NCI-H748 treated with DMSO at 0.1 percent for 48 hours (cell line): ENCODE results near the gene RFX3.

Experiments used
- DNase-seq: peaks from one replicate; lab custom pipeline; 2025; lab: John Stamatoyannopoulos, UW

The RFX3 gene

DNA sequence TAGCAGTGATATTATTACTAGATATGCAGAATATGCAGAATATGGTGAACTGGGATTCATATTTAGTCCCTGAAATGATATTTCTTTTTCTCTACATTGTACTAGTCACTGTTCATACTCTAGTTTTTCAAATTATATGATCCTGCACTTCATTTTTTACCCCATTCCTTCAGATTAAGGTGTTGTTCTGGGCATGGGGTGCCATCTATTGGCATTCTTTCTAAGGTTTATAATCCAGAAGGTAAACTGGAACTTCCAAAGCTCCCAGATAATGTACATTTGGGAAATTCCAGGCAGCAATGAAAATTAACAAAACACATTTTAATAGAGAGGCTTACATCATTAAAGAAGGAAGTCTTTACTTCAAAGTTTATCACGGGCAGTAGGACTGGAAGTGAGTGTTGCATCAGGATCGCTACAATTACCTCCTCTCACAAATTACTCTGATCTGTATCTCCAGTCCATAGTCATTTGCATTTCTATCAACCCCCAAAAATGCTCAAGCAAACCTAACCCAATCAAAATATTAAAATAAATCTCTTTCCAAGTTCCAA, 12.5 kb downstream of the RFX3 start:
- no peak for DNase-seq

GRCh38 chr9:3511551-3511950, 14.2 kb downstream of the RFX3 start:
- no peak for DNase-seq

DNA sequence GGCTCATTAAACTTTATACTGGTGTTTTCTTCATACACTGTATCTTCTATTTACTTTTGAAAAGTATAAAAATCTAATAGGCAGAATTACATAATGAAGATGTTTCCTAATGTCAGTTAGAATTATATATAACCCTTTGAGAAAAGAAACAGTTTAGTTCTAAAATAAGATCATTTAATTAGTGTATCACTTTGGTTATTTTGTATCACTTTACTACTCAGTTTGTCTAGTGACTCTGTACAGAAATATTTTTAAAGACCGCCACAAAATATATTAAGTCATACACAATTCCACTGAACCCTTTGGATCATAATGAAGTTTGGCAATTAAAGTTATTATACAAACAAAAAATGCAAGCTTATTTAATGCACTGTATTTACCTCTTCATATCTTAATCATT, 15.0 kb downstream of the RFX3 start:
- DNase-seq = no peak

DNA sequence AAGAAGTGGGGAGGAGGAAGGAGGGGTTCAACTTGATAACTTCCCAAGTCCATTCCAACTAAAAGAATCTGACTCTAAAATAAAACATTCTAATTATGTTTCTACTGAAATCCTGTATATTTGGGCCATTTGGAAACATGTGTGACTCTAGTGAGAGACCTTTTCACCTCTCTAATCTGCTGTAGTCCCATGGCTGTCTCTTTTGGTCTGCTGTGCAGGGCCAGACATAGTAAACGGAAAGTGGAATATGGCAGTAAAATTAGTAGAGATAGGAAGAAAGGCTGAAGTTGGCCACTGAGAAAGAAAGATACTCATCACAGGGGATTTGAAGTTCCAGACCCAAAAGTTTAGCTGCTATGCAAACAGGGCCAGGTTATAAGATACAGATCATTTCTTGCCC, 15.9 kb downstream of the RFX3 start:
- no peak for DNase-seq

- peak; percentile 85 for DNase-seq
Observed at GRCh38 chr9:3508521-3509291, 17.1 kb downstream of the RFX3 start.

DNA sequence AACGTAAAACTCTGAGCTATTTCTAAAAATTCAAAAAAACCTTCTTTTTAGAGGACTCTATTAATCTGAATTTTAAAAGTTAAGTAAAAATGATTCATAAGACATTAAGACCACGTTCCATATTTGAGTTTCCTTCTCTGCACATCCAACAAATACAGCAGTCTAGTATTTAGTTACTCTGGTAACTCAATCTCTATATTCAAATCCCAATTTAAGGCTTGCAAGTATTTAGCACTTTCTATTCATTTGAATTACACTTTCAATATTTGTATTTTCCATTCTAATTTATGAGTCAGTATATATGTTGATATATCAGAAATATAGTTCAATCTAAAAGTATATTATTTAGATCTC, 17.7 kb downstream of the RFX3 start:
- DNase-seq = peak; percentile 56

- no peak for DNase-seq
Observed at GRCh38 chr9:3507395-3508077, 18.3 kb downstream of the RFX3 start.

- no peak for DNase-seq
Observed at GRCh38 chr9:3506164-3506563, 19.6 kb downstream of the RFX3 start.

DNA sequence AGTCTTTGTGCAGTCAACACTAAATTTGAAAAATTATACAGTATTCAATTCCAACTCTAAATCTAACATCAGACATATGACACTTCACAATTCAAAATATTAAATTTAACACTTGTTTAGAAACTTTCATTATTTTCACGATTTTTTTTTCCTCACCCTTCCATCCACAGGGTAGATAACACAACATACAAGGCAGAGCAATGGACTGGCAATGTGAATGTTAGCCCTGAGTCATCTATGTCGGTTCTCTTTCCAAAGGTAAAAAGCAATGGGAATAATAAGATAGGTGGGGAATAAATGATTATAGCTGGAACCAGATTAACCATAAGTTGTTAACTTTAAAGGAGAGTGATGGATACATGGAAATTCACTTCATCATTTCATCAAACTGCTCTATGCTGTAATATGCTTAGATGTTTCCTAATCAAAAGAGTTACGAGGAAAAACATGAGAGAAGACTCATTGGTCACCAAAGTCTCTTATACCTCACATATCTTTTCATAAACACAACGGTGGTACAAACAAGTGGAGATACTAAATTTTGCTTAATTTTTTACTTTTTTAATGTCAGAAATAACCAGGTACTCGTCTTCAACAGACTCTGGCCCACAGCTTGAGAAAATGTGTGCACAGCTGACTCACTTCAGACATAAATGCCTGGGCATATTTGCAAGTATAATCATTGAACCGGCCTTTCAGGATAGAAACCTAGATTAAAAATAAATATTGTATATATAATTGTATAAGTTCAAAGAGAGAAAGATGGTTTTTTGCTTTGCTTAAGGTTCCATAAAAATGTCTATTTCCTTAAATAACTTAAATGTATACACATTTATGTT, 23.0 kb downstream of the RFX3 start:
- DNase-seq = no peak

DNA sequence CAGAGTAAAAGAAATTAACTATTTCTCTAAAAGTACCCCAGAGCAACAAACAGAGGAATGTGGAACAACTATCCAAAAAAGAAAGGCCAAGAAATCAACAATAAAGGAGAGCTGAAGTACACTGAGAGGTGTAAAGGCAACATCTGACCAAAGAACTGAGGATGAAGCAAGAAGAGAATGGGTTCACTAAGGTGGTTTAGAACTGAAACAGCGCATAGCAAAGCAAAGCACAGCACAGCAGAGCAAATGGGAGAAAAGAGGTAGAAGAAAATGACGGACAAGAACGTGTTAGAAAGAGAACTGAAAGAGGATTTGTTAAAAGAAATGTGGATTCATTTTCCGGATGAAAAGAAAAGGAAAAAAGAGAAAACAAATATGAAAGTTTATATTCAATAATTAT, 25.8 kb downstream of the RFX3 start:
- DNase-seq = no peak

- peak; percentile 91 for DNase-seq
Observed at GRCh38 chr9:3498691-3499090, 27.1 kb downstream of the RFX3 start.

DNA sequence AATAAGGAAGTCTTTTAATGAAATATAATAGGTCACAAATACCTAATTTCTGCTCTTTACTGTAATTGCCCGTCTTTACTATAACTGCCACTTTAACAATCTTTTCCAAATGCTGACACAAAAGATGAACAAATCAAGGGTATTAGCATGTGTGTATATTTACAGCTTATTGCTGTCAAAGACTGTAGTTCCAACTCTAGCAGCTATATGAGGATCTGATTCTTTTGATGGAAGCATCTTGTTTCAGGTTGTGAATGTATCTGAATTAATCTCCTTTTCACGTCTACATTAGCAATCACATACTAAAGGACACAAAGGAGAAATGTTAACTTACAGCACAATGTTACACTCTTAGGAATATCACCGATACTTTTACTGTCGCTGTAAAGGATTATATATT, 27.9 kb downstream of the RFX3 start:
- DNase-seq = no peak

GRCh38 chr9:3497401-3497800, 28.4 kb downstream of the RFX3 start:
- DNase-seq = no peak

DNA sequence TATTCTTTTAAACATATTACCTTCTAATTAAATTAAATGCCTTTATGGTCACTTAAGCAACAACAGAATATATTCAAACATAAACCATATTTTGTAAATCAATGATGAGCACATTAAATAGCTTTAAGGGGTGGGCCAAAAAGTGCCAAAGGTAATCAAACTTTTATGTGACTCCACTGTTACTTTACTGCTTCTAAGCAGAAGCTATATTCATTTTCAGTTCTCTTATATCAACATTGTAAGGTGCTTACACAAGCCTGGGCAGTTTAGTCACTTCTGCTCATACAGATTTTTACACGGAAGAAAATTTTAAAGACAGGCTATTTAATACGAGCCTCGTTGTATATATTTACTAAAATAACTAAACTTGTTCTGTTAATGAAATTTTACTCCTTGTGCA, 29.9 kb downstream of the RFX3 start:
- no peak for DNase-seq

- no peak for DNase-seq
Observed at GRCh38 chr9:3492214-3492613, 33.6 kb downstream of the RFX3 start.

DNA sequence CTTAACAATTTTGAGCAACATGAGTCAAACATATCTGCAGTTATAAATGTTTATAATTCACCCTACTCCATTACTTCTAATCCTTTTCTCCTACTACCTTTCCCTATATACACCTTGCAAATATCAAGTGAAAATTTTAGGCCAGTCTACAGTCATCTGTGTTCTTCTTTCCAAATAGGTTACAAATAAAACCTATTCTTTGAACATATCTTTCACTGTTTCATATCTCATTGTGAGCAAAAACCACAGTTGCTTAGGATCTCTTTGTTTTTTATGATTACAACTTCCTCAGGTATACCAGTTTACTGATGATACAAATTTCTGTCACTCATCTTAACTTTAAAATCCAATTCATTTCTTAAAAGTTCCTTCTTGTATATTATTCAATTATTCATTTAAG, 34.4 kb downstream of the RFX3 start:
- DNase-seq = no peak

DNA sequence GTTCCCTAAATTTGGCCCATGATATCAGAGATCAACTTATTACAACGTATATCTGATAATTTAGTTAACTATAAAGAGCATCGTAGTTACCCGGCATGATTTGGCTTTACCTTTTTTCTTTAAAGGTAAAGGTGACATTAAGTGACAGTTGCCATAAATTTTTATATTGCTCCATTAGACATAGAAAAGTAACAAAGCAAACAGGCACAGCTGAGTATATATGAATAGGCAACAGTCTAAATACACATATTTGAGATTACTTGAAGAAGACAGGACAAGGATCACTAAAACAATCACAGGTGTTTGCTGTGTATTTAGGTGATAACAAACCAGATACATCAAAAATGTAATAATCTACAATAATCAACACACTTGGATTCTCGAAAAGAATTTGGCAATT, 34.8 kb downstream of the RFX3 start:
- DNase-seq = peak; percentile 27

- no peak for DNase-seq
Observed at GRCh38 chr9:3482578-3482977, 43.2 kb downstream of the RFX3 start.

GRCh38 chr9:3480353-3480655, 45.5 kb downstream of the RFX3 start:
- DNase-seq = no peak

GRCh38 chr9:3479514-3480352, 46.1 kb downstream of the RFX3 start:
- DNase-seq = no peak

DNA sequence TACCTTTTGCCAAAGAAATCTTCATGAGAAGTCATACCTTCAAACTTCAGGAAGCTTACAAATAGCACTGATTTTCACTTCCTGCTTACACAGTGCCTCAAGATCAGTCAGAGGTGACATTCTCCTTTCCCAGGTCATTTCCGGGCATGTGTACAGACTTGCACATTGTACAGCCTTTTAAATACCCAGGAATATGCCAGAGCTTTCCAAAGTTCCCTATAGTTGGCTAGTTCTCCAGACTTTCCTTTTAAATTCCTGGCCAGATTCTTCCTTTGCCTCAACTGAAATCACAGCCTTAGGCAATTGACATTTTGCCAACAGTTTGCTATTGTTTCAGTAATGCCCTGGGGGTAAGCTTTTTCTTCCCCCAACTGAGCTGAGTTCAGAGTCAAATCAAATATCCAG, 47.2 kb downstream of the RFX3 start:
- no peak for DNase-seq

DNA sequence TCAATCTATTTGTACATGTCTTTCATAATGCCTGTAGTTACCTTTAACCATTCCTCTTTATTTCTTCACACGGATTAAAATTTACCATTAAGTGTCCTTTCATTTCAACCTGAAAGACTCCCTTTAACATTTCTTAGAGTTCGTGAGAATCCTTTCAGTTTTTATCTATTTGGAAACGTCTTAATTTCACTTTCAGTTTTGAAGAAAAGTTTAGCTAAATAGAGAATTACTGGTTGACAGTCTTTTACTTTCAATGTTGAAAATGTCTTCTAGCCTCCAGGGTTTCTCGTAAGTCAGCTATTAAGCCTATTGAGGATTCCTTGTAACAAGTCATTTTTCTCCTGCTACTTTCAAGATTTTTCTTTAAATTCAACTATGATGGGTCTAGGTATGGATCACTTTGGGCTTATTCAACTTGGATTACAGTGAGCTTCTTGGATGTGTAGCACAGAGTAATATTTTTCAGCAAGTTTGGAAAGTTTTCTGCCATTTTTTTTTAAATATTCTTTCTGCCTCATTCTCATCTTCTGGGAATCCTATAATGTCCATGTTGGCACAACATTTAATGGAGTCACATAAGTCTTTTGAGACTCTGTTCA, 48.5 kb downstream of the RFX3 start:
- DNase-seq = no peak
